Fibroblast of mammary gland (primary cell): Measurements from ENCODE around the gene BROX.
A peak's percentile ranks its signal among the peaks of the same experiment; 100 is the strongest.

Experiments used
- DNase-seq: peaks from one replicate; pipeline ENCODE4 v3.0.0-alpha.2; 2010; ENCODE audit warnings: low read depth
- H3K4me3 ChIP-seq: 2 replicates; pipeline ENCODE4 v1.5.1; 2011; ENCODE audit warnings: low read depth, mild to moderate bottlenecking, low read length, moderate library complexity; ENCODE audit not compliant: control insufficient read depth
- CTCF ChIP-seq: conservative IDR thresholded peaks from 2 replicates; pipeline ENCODE4 v1.5.1; 2011; ENCODE audit warnings: low read depth, low read length, inconsistent platforms; ENCODE audit not compliant: control insufficient read depth, insufficient read depth

Gene BROX

GRCh38 chr1:222777463-222777862 lies 65.1 kb downstream of the BROX start:
- H3K4me3 ChIP-seq = no peak overlapping the region
- TF ChIP-seq CTCF = no peak
- DNase-seq = peak; percentile 92

GRCh38 chr1:222777977-222778376 lies 65.6 kb downstream of the BROX start:
- no peak for TF ChIP-seq CTCF
- DNase-seq = peak; percentile 93

GRCh38 chr1:222781251-222781650 lies 68.9 kb downstream of the BROX start:
- no peak for TF ChIP-seq CTCF
- no peak overlapping the region for H3K4me3 ChIP-seq
- DNase-seq = no peak

More at GRCh38 chr1:222777977-222778376, 65.6 kb downstream of the BROX start:
- no peak overlapping the region for H3K4me3 ChIP-seq

GRCh38 chr1:222783051-222783450 lies 70.7 kb downstream of the BROX start:
- no peak for TF ChIP-seq CTCF
- no peak for DNase-seq
- no peak overlapping the region for H3K4me3 ChIP-seq

- TF ChIP-seq CTCF = no peak
Measured at GRCh38 chr1:222784371-222784770, 72.0 kb downstream of the BROX start.

More at GRCh38 chr1:222784371-222784770, 72.0 kb downstream of the BROX start:
- no peak overlapping the region for H3K4me3 ChIP-seq
- no peak for DNase-seq
